Activated naive CD8-positive, alpha-beta T cell treated with anti-CD3 and anti-CD28 coated beads for 36 hours (primary cell): ENCODE data around the gene AOPEP. TPM values are rescaled to one million over a fixed set of nuclear protein-coding genes. Genes with fewer than 3 reads are reported as not detected.

Experiments
- DNase-seq: peaks from one replicate; pipeline ENCODE4 v3.0.0; 2021
- H3K27ac Mint-ChIP-seq: one replicate; pipeline ENCODE4 v1.8.0; 2022; ENCODE audit warnings: mild to moderate bottlenecking, moderate library complexity, mixed read lengths
- H3K27me3 Mint-ChIP-seq: one replicate; pipeline ENCODE4 v1.8.0; 2022; ENCODE audit warnings: mild to moderate bottlenecking, mixed read lengths
- H3K36me3 Mint-ChIP-seq: one replicate; pipeline ENCODE4 v1.8.0; 2021; ENCODE audit warnings: mild to moderate bottlenecking, mixed read lengths
- H3K4me1 Mint-ChIP-seq: one replicate; pipeline ENCODE4 v1.8.0; 2021; ENCODE audit warnings: mixed read lengths
- H3K4me3 Mint-ChIP-seq: one replicate; pipeline ENCODE4 v1.8.0; 2022; ENCODE audit warnings: mild to moderate bottlenecking, moderate library complexity, mixed read lengths
- H3K9me3 Mint-ChIP-seq: one replicate; pipeline ENCODE4 v1.8.0; 2022; ENCODE audit warnings: mixed read lengths
- total RNA-seq, 2 experiments: library from RNA; stranded (reverse); gene quantifications; one replicate each; pipeline ENCODE4 v1.2.3, GENCODE V29; 2021

Gene AOPEP
- total RNA-seq, 2 experiments from 2014 or later: 5.0 to 6.8 TPM

DNA sequence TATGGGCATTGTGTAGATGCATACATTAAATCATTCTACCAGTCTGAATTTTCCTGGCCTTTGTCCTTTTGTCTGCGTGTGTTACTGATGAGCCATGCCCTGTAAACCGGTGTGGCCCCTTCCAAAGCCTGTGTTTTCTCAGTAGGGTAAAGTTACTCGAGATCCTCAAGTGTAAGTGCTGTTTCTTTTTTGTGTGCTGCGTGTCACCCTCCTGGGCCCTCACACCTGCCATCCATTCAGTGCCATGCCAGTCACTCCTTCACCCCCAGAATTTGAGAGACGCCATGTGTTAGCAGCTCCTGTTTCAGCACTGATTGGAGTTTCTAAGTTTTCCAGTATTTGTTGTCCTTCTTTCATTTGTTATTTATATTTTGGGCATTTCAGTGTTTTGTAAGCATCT lies 302.8 kb downstream of the AOPEP start:
- no peaks in the 10 kb centered on the region for H3K4me1 Mint-ChIP-seq
- H3K27me3 Mint-ChIP-seq: no peaks in the 10 kb centered on the region

DNA sequence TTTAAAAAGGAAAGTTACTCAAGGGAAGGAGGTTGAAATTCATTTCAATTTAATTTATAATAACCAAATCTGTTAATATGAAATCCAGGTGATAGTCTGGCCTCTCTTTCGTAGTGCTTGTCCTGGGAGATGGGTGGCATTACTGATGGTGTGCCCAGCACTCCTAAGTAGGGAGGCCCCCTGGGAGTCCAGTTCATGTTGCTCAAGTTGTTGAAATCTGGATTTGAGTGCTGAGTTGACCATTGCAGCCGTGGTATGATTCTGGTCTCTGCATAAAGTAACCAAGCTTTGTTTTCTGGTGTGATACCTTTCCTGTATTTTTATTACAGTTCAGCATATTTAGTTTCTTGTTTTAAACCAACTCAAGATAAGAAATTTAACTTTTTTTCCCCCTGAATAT lies 303.2 kb downstream of the AOPEP start:
- Mint-ChIP-seq H3K36me3 (peaks cover 2% of the 10 kb centered on the region), H3K27me3 (no peaks in the 10 kb centered on the region), H3K4me1 (no peaks in the 10 kb centered on the region), H3K27ac (no peak overlapping the region), H3K9me3 (no peaks in the 10 kb centered on the region), H3K4me3 (no peak overlapping the region)
- no peak for DNase-seq

More for the DNA sequence above, 302.8 kb downstream of the AOPEP start:
- no peaks in the 10 kb centered on the region for H3K36me3 Mint-ChIP-seq
- H3K27ac Mint-ChIP-seq: no peak overlapping the region
- no peak overlapping the region for H3K4me3 Mint-ChIP-seq
- no peaks in the 10 kb centered on the region for H3K9me3 Mint-ChIP-seq
- no peak for DNase-seq

DNA sequence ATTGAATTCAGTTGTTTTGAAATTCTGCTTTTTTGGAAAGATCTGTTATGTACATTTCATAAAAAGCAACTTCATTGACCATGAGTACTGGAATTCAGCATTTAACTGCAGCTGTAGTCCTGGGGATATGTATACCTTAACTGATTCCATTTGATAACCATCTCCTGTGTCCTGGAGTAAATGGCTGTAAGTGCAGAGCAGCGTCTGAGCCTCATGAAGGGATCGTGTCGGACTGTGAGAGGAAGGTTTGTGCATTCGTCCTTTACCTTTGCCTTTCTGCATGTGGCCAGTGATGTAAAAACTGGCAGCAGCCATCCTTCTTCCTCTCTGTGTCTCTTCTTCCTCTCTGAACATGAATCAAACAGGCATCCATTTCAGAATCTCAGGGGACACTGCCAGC lies 303.8 kb downstream of the AOPEP start:
- H3K9me3 Mint-ChIP-seq: no peaks in the 10 kb centered on the region
- H3K36me3 Mint-ChIP-seq: peaks cover 2% of the 10 kb centered on the region
- no peak overlapping the region for H3K4me3 Mint-ChIP-seq
- H3K27ac Mint-ChIP-seq: no peak overlapping the region
- H3K27me3 Mint-ChIP-seq: no peaks in the 10 kb centered on the region
- no peaks in the 10 kb centered on the region for H3K4me1 Mint-ChIP-seq
- DNase-seq: no peak

DNA sequence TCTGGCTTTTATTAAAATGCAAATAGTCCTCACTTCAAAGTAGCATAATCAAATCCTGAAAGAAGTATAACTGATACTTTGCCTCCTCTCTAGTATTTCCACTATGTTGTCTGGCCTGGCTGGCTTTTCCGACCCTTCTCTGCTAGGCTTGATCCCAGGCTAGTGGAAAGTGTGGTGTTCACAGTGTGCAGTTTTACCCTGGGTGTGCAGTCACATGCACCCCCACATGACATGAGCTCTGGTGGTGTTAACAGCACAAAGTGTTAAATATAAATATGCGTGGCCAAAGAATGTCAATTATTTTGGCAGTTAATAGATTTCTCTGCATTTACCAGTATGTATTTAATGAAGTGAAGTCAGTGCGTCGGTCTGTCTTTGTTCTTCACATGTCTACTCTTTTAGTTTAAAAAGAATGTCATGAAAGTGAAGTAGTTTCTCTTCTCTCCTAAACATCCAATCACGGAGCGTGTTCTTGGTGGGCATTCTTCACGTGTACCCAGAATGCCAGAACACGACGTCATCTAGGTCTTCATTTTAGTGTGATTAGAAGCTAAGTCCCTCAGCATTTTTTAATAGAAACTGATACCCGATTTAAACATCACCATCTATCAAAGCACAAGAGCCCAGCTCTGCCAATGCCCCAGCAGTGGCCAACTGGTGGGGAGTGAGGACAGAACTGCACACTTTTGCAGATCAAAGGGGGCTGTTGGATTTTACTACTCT lies 304.6 kb downstream of the AOPEP start:
- Mint-ChIP-seq H3K4me1 (no peaks in the 10 kb centered on the region), H3K9me3 (no peaks in the 10 kb centered on the region), H3K36me3 (peaks cover 2% of the 10 kb centered on the region), H3K27ac (no peak overlapping the region), H3K4me3 (no peak overlapping the region), H3K27me3 (no peaks in the 10 kb centered on the region)
- DNase-seq: no peak

DNA sequence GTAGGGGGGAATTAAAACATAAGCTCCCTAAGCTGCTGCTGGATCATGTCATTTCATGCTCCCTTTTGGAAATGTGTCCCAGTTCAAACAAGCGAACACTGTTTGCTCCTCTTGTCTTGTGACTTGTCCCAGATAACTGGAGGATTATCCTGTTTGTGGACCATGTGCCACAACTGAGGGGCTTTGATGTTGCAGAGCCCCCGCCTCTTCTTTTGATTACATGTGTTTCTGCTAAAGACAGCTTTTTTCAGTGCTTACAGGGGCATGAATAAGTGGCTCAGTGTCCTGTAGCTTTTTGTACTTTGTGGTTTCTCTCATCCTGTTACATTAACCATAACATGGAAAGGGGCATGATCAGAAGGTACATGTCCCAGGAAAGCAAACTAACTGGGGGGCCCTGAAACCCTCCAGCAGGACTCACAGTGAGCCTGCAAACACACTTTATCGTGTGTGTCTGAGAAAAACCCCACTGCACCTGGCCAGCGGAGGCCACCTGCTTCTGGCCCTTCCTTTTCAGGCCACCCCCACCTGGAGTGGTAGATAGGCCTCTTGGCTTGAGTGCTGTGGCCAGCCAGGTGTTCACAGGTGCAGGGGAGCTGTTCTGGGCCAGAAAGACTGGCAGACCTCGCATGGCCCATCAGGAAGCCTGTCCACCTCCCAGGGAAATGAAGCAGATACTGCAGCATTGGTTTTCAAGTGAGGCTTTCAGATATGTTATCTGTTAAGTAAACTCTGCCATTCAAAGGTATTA lies 305.4 kb downstream of the AOPEP start:
- no peaks in the 10 kb centered on the region for H3K27me3 Mint-ChIP-seq
- no peak overlapping the region for H3K4me3 Mint-ChIP-seq
- no peak for DNase-seq
- no peaks in the 10 kb centered on the region for H3K4me1 Mint-ChIP-seq
- peaks cover 2% of the 10 kb centered on the region for H3K36me3 Mint-ChIP-seq
- no peak overlapping the region for H3K27ac Mint-ChIP-seq
- no peaks in the 10 kb centered on the region for H3K9me3 Mint-ChIP-seq

DNA sequence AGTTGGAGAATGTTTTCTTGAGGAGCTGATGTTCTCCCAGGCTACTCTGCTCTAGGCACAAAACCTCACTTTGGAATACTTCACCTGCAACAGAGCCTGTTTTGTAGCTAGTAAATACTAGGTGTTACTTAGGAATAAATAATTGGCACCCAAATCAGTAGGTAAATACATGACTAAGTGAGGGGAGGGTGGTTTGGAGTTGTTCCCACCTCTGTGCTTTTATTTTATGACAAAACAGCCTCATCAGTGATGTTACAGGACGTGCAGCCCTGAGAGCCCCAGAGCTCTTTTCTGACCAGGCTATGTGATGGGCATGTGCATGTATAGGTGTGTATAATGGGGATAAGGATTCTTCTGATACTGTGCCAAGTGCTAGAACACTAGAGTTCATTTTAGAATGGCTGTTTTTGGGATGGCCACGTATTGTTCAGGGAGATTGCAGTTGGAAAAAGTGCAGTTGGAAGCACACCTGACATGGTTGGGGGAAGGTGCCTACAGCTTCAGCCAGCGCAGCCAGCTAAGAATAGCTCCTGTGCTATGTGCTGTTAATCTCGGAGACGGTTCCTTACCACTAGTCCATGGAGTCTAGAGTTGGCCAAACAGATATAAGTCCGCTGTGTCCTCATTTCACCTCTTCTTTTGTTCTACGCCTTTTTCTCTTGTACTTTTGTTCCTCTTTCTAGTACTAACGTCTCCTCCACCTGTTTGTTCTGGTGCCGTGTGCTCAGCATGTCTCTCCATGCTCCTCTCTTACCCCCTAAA lies 306.3 kb downstream of the AOPEP start:
- DNase-seq: no peak
- H3K27ac Mint-ChIP-seq: no peak overlapping the region
- H3K4me1 Mint-ChIP-seq: no peaks in the 10 kb centered on the region
- no peaks in the 10 kb centered on the region for H3K9me3 Mint-ChIP-seq
- no peak overlapping the region for H3K4me3 Mint-ChIP-seq
- H3K36me3 Mint-ChIP-seq: peaks cover 2% of the 10 kb centered on the region
- H3K27me3 Mint-ChIP-seq: no peaks in the 10 kb centered on the region

DNA sequence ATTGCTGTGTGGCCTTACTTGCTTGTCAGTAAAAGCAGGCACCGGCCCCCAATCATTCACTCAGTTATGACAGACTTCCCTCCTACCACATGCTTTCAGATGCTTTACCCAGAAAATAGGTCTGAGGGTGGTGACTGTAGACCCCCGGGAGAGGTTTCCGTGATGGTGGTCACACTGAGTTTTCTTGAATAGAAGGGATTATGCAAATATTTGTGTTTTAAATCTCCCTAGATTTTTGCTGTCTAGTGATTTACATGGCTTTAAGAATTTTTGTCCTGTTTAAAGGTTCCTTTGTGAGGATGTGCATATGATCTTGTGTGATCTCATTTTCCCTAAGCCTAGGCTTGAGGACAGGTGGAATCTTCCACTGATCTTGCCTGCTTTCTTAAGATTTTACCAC lies 309.3 kb downstream of the AOPEP start:
- Mint-ChIP-seq H3K4me1 (no peaks in the 10 kb centered on the region), H3K36me3 (peaks cover 2% of the 10 kb centered on the region), H3K9me3 (no peaks in the 10 kb centered on the region), H3K27me3 (no peaks in the 10 kb centered on the region), H3K4me3 (no peak overlapping the region), H3K27ac (no peak overlapping the region)
- no peak for DNase-seq

DNA sequence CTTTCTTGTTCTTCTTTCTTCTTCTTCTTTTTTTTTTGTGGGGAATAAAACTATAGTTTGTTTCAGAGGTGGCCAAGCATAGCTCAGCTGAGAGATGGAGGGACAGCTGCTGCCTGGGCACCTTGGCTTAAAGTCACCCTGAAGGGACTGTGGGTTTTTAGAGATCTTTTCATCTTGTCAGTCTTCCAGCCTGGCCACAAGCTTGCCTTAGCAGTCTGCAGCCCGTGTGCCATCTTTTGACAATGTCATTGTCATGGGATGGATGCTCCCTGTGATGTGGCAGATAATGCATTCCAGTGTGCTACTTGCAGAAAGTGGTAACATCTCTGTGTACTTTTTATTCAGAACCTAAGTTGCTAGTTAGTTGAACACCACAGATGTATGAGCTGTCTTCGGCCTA lies 310.2 kb downstream of the AOPEP start:
- H3K9me3 Mint-ChIP-seq: no peaks in the 10 kb centered on the region
- no peak overlapping the region for H3K4me3 Mint-ChIP-seq
- no peaks in the 10 kb centered on the region for H3K27me3 Mint-ChIP-seq
- no peak overlapping the region for H3K27ac Mint-ChIP-seq
- H3K4me1 Mint-ChIP-seq: no peaks in the 10 kb centered on the region
- DNase-seq: no peak
- H3K36me3 Mint-ChIP-seq: peaks cover 2% of the 10 kb centered on the region

DNA sequence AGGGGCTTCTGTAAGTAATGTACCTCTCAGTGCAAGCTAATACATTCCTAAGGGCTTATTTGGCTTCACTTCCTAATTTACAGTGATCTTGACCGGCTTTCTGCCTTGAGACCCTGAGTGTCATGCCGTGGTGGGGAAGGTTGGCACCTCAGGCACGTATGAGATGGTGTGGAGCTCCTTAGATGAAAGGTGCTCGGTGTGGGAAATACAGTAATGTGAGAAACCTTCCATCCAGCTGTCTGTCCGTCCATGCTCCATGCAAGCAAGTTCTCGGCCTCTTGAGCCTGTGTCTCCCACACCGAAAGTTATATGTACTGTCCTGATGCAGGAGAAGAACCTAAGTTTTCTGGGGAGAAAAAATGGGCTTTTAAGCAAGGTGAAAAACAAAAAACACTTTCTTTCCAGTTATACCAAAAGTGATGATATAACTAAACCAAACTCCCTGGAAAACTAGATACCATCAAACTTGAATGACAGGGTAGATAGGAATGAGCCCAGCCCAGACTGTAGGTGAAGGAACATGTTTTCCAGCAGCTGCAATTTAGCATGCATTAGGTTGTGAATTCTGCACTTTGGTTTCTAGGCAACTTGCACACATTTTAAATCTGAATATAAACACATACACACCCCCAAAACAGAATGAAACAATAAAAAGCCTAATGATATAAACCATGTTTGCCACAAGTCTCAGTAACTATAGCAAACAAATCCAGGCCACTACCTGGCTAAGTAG lies 311.5 kb downstream of the AOPEP start:
- Mint-ChIP-seq H3K36me3 (peaks cover 2% of the 10 kb centered on the region), H3K27ac (no peak overlapping the region), H3K27me3 (no peaks in the 10 kb centered on the region), H3K4me1 (no peaks in the 10 kb centered on the region), H3K9me3 (no peaks in the 10 kb centered on the region), H3K4me3 (no peak overlapping the region)
- DNase-seq: no peak

DNA sequence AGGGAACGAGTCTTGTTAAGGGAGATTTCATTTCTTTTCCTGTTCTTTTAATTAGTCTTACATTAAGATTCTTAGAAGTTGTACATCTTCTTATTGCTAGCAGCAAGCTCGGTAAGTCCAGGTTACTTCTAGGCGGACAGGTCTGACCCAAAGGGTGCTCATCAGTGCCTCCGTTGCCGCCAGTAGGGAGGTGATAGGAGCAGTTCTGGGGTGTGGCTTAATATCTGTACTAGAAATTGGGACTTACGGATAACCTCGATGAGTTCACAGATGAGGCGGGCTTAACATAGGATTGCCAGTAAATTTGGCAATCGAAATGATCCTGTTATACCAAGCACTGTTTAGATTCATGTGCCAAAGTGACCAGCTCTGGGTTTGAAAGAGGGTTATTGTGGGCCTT lies 312.2 kb downstream of the AOPEP start:
- DNase-seq: no peak
- Mint-ChIP-seq H3K27me3 (no peaks in the 10 kb centered on the region), H3K36me3 (peaks cover 2% of the 10 kb centered on the region), H3K4me1 (no peaks in the 10 kb centered on the region), H3K4me3 (no peak overlapping the region), H3K27ac (no peak overlapping the region), H3K9me3 (no peaks in the 10 kb centered on the region)

DNA sequence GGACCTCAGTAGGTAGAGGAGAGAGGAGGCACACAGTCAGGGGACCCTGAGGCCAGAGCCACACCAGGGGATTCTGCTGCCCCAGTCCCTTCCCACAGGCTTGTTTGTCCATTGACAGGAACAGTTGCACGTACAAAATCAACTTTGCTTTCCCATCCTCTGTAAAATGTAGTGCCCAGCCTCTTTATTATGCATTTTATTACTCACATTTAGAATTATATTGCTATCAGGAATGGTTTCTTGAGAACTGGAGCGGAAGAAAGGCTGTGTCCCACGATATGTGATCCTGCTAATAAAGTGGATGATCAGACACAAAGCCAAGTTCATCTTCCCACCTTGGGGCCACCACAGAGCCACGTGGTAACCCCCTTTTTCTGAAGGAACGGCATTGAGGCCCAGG lies 313.6 kb downstream of the AOPEP start:
- H3K27me3 Mint-ChIP-seq: no peaks in the 10 kb centered on the region
- DNase-seq: no peak
- no peaks in the 10 kb centered on the region for H3K9me3 Mint-ChIP-seq
- H3K4me3 Mint-ChIP-seq: no peak overlapping the region
- no peaks in the 10 kb centered on the region for H3K36me3 Mint-ChIP-seq
- H3K4me1 Mint-ChIP-seq: no peaks in the 10 kb centered on the region
- H3K27ac Mint-ChIP-seq: no peak overlapping the region

DNA sequence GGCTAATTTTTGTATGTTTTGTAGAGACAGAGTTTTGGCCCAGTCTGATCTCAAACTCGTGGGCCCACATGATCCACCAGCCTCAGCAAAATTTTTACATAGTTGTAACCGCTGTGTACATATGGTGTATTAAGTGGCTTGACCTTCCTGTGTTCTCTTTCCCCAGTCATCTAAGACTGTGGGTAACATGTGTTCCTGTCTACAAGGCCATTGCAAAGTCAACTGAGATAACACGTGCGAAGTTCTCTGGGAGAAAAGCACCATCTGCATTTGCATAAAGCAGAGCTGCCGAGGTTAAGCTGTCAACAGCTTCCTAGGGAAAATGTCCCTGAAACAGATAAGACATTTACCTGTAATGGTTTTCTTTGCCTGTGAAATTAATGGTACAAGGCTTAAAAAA lies 317.3 kb downstream of the AOPEP start:
- no peak for DNase-seq
- Mint-ChIP-seq H3K36me3 (no peaks in the 10 kb centered on the region), H3K4me3 (no peak overlapping the region), H3K27me3 (peaks cover 15% of the 10 kb centered on the region), H3K9me3 (no peaks in the 10 kb centered on the region), H3K4me1 (peaks cover 4% of the 10 kb centered on the region), H3K27ac (no peak overlapping the region)

DNA sequence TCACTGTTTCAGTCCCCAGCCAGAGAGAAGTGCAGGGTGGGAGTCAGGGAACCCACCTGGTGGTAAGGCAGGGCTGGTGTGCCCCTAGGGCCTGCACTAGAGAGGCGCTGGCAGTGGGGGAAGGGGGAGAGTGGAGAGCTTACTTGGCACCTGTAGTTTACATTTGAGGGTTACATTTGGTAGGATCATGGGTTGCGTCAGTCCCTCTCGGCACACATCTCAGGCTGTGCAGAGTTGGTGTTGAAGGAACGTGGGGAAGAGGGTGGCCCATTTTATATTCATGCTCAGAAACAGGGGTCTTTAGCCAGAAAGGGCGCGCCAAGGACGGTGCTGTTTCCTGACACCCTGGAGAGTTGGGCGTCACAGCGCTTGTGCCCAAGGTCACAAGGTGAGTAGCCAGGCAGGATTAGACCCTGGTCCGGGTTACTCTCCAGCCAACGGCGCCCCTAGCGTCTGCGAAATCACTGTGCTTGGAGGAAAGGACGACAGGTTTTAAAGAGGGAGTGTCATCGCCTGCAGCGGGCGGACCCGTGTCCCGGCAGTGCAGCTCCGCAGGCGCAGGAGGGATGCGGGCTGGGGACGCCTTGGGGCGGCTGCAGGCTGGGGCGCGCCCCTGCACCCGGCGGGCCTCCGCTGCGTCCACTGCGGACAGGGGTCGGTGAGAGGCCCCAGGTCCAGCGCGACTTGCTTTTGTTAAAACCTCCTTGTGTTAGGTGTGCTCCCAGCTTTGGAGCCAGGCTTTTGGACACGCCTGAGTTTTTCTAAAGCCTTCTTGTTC lies 318.4 kb downstream of the AOPEP start:
- DNase-seq: no peak
- H3K9me3 Mint-ChIP-seq: no peaks in the 10 kb centered on the region

DNA sequence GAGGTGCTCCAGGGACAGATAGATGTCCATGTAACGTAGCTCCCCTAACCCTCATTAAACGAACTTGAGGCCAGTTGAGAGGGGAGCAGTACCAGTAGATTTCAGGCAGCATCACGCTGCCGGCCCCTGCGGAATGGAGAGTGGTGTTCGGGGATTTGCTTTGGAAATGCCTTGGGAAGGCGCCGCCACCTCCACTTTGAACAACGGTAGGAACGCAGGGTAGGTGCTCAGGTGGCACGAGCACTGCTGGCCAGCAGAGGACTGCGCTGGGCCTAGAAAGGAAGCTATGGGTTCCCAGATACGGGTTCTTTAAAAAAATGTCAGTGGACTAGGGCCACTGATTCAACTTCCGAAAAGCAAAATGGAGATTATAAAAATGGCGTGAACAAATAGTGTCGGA lies 319.3 kb downstream of the AOPEP start:
- no peak overlapping the region for H3K27ac Mint-ChIP-seq
- H3K36me3 Mint-ChIP-seq: no peaks in the 10 kb centered on the region
- no peaks in the 10 kb centered on the region for H3K9me3 Mint-ChIP-seq
- no peak for DNase-seq
- peaks cover 7% of the 10 kb centered on the region for H3K4me1 Mint-ChIP-seq
- peaks cover 33% of the 10 kb centered on the region for H3K27me3 Mint-ChIP-seq
- no peak overlapping the region for H3K4me3 Mint-ChIP-seq

More for the DNA sequence above, 318.4 kb downstream of the AOPEP start:
- Mint-ChIP-seq H3K36me3 (no peaks in the 10 kb centered on the region), H3K27ac (no peak overlapping the region), H3K4me3 (no peak overlapping the region), H3K4me1 (peaks cover 7% of the 10 kb centered on the region), H3K27me3 (peaks cover 25% of the 10 kb centered on the region)
